NCI-H524 treated with DMSO at 0.1 percent for 48 hours (cell line): ENCODE results near the gene NPY1R.

Experiments
- DNase-seq: peaks from one replicate; lab custom pipeline; 2025; lab: John Stamatoyannopoulos, UW

Gene NPY1R

GRCh38 chr4:163332526-163333406, at the start of gene NPY1R:
TSS of gene NPY1R (minus strand) at chr4:163332596. CDS start at chr4:163326554, 6,042 bp downstream.
- no peak for DNase-seq

GRCh38 chr4:163380703-163381102, 48.3 kb upstream of the NPY1R start:
- no peak for DNase-seq

GRCh38 chr4:163378661-163379060, 46.3 kb upstream of the NPY1R start:
- no peak for DNase-seq

GRCh38 chr4:163372029-163372428, 39.6 kb upstream of the NPY1R start:
- DNase-seq: no peak

- DNase-seq: no peak
Measured at GRCh38 chr4:163367651-163368050, 35.3 kb upstream of the NPY1R start.

GRCh38 chr4:163356104-163356503, 23.7 kb upstream of the NPY1R start:
- no peak for DNase-seq

- DNase-seq: no peak
Measured at GRCh38 chr4:163353054-163353453, 20.7 kb upstream of the NPY1R start.

GRCh38 chr4:163350672-163351071, 18.3 kb upstream of the NPY1R start:
- no peak for DNase-seq

GRCh38 chr4:163344147-163345125, 12.0 kb upstream of the NPY1R start:
- DNase-seq: no peak

GRCh38 chr4:163343604-163344146, 11.3 kb upstream of the NPY1R start, which contains the start of gene NPY5R:
TSS of gene NPY5R (plus strand) at chr4:163343892. CDS start at chr4:163350274, 6,382 bp downstream.
- DNase-seq: no peak

- DNase-seq: no peak
Measured at GRCh38 chr4:163335384-163335783, 3.0 kb upstream of the NPY1R start.

GRCh38 chr4:163331629-163332376, 593 bp downstream of the NPY1R start:
- DNase-seq: no peak

GRCh38 chr4:163330916-163331628, 1.3 kb downstream of the NPY1R start:
- DNase-seq: no peak

GRCh38 chr4:163317110-163317509, 15.3 kb downstream of the NPY1R start:
- no peak for DNase-seq

GRCh38 chr4:163309466-163309865, 22.9 kb downstream of the NPY1R start:
- DNase-seq: no peak

GRCh38 chr4:163303069-163303468, 29.3 kb downstream of the NPY1R start:
- DNase-seq: no peak

- no peak for DNase-seq
Measured at GRCh38 chr4:163300445-163300844, 32.0 kb downstream of the NPY1R start.

- no peak for DNase-seq
Measured at GRCh38 chr4:163295138-163295537, 37.3 kb downstream of the NPY1R start.

- no peak for DNase-seq
Measured at GRCh38 chr4:163284304-163284703, 48.1 kb downstream of the NPY1R start.

- DNase-seq: no peak
Measured at GRCh38 chr4:163280703-163281519, 51.5 kb downstream of the NPY1R start.
